Measurements from ENCODE around the gene GPER1. TPM values are rescaled to one million over a fixed set of nuclear protein-coding genes. Genes with fewer than 3 reads are reported as not detected.

Gene GPER1
- total RNA-seq, 1 donor from 2014 or later, result 0.08 TPM

DNA sequence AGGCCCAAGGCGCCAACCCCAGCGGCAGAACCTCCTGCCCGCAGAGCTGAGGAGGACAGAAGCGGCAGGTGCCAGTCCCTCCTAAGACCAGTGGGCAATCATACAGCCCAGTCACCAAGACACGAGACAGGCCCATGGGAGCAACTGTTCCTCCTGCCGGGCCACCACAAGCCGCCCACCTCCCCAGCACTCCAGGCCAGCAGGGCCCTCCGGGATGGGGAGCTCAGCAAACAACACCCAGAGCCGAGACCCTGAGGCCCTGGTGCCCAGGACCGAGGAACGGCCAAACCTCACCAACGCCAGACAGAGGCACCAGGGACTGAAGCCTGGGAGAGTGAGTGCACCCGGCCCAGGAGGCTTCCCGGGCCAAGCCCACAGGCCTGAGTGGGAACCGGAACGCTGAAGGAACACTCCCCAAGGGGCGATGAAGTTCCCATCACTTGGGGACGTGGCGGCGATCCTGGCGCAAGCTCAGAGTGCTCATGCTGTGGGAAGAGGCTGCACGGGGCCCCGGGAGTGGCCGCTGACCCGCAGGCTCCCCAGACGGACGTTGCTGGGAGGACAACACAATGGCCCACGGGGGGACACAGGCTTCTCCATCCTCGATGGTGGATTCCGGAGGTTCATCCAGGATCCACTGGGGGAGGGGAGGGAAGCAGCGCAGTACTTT is 35.1 kb downstream of the GPER1 start:
- no peak for DNase-seq (ENCODE audit: low read depth)
- Histone ChIP-seq H3K36me3 (ENCODE audit: control insufficient read depth, insufficient read depth, low read length) (no peaks in the 10 kb centered on the region), H3K4me3 (ENCODE audit: low read depth, low read length) (no peak overlapping the region), H3K27me3 (ENCODE audit: control insufficient read depth, insufficient read depth, low read length) (no peaks in the 10 kb centered on the region)
- TF ChIP-seq, protein P1, sequence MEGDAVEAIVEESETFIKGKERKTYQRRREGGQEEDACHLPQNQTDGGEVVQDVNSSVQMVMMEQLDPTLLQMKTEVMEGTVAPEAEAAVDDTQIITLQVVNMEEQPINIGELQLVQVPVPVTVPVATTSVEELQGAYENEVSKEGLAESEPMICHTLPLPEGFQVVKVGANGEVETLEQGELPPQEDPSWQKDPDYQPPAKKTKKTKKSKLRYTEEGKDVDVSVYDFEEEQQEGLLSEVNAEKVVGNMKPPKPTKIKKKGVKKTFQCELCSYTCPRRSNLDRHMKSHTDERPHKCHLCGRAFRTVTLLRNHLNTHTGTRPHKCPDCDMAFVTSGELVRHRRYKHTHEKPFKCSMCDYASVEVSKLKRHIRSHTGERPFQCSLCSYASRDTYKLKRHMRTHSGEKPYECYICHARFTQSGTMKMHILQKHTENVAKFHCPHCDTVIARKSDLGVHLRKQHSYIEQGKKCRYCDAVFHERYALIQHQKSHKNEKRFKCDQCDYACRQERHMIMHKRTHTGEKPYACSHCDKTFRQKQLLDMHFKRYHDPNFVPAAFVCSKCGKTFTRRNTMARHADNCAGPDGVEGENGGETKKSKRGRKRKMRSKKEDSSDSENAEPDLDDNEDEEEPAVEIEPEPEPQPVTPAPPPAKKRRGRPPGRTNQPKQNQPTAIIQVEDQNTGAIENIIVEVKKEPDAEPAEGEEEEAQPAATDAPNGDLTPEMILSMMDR (IDR thresholded peaks at IDR 0.05; ENCODE audit: insufficient read depth, low read length, poor library complexity, severe bottlenecking), result no peak

DNA sequence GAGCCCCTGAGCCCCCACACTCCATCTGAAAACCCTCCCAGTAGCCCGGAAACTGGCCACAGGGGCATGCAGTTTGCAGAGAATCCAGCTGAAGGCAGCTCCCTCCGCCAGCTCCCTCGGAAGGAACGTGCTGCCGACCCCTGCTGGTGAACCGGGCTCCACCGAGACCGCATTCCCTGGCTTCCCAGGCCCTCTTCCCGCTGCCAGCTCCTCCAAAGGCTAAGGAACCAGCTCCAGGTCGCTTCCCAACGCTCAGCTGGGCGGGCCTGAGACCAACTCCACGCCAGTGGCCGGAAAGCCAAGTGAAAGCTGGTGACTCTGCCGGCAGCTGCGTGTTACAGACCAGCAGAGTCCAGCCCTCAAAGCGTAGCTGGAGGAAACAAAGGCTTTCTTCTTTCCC is 35.8 kb downstream of the GPER1 start:
- no peak for DNase-seq (ENCODE audit: low read depth)

DNA sequence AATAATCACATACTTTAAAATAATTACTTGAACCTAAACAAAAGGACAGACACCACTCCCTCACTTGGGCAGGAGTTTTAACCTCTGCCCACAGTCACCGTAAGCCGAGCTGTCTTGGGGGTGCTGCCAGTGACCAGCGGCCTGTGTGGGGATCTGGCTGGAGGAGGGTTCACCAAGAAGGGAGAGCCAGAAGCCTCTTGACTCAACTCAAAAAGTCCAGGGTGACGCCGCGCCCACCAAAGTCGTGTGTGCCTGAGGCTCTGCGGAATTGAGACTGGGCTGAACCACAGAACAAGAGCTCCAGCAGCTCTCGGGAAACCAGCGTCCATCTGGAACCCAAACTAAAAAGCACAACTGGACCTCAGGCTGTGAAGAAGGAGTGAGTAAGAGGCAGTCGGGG is 36.3 kb downstream of the GPER1 start:
- no peaks in the 10 kb centered on the region for H3K36me3 ChIP-seq (ENCODE audit: control insufficient read depth, insufficient read depth, low read length)
- no peak for DNase-seq (ENCODE audit: low read depth)
- H3K4me3 ChIP-seq (ENCODE audit: low read depth, low read length), result no peak overlapping the region

More for the DNA sequence above, 35.8 kb downstream of the GPER1 start:
- Histone ChIP-seq H3K27me3 (ENCODE audit: control insufficient read depth, insufficient read depth, low read length) (no peaks in the 10 kb centered on the region), H3K4me3 (ENCODE audit: low read depth, low read length) (no peak overlapping the region), H3K36me3 (ENCODE audit: control insufficient read depth, insufficient read depth, low read length) (no peaks in the 10 kb centered on the region)
- TF ChIP-seq, protein P1 (IDR thresholded peaks at IDR 0.05; ENCODE audit: insufficient read depth, low read length, poor library complexity, severe bottlenecking), result peak; percentile 90

DNA sequence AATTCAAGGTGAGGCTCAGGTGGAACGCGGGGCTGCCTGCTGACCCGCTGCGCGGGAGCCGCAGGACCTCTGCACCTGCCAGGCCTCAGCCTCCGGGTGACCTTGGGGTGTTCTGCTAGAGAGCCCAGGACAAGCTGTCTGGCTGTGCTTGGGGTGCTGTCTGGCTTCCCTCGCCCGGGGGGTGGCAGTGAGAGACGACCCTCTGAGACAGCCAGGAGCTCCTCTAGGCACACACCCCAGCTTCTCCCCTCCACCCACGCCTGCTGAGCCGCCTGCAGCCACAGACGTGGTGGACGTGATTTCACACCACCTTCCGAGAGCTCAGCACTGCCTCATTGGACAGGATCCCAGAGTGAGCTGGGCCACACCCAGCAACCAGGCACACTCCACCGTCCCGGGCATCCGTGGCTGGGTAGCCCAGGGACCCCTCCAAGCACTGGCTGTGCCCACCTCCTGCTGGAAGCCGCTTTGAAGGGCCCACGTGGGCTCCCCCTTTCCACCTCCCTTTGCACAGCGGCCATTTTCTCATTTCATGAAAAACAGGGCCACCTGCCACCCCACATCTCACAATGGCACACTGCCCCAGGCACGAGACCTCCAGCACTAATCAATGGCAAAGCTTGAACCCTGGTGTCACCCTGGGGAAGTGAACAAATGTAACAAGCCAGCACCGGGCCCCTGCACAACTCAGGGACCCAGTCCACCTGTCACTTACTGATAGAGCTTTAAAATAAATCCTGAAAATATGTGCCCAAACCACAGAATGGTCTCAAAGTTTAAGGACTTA is 37.1 kb downstream of the GPER1 start:
- H3K4me3 ChIP-seq (ENCODE audit: low read depth, low read length), result no peak overlapping the region
- DNase-seq (ENCODE audit: low read depth), result no peak
- H3K27me3 ChIP-seq (ENCODE audit: control insufficient read depth, insufficient read depth, low read length), result no peaks in the 10 kb centered on the region
- TF ChIP-seq, protein P1 (IDR thresholded peaks at IDR 0.05; ENCODE audit: insufficient read depth, low read length, poor library complexity, severe bottlenecking), result no peak
- H3K36me3 ChIP-seq (ENCODE audit: control insufficient read depth, insufficient read depth, low read length), result no peaks in the 10 kb centered on the region

More for the DNA sequence above, 36.3 kb downstream of the GPER1 start:
- no peaks in the 10 kb centered on the region for H3K27me3 ChIP-seq (ENCODE audit: control insufficient read depth, insufficient read depth, low read length)
- TF ChIP-seq, protein P1 (IDR thresholded peaks at IDR 0.05; ENCODE audit: insufficient read depth, low read length, poor library complexity, severe bottlenecking), result no peak

DNA sequence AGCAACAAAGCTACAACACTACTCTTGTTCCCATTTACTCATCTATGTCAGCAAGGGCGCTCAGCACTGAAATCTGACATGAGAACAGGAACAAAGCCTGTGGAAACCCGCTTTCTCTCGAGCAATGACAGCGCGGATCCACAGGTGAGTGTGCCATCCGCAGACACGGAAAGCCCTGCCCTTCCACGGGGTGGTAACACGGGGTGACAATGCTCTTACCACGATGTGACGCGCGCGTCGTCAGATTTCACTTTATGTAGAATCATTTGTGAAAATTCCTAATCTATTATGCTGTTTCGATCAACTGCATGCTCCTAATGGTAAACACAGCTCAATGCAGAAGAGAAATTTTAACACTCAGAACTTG is 37.7 kb downstream of the GPER1 start:
- H3K4me3 ChIP-seq (ENCODE audit: low read depth, low read length), result no peak overlapping the region
- no peak for DNase-seq (ENCODE audit: low read depth)
- no peaks in the 10 kb centered on the region for H3K36me3 ChIP-seq (ENCODE audit: control insufficient read depth, insufficient read depth, low read length)
- H3K27me3 ChIP-seq (ENCODE audit: control insufficient read depth, insufficient read depth, low read length), result no peaks in the 10 kb centered on the region
- TF ChIP-seq, protein P1 (IDR thresholded peaks at IDR 0.05; ENCODE audit: insufficient read depth, low read length, poor library complexity, severe bottlenecking), result no peak
